GM21423 (cell line): ENCODE measurements around the gene PRR7.

Experiments used
- ATAC-seq: cut with Tn5 transposase; IDR thresholded peaks from one replicate; pipeline ENCODE4 v1.9.1; 2021; ENCODE audit warnings: mild to moderate bottlenecking, moderate library complexity; ENCODE audit not compliant: unreplicated experiment

Gene PRR7

GRCh38 chr5:177496070-177496726 is 49.6 kb downstream of the PRR7 start:
- no peak for ATAC-seq

GRCh38 chr5:177496727-177497291 is 50.2 kb downstream of the PRR7 start:
- no peak for ATAC-seq

- peak; percentile 72 for ATAC-seq
Measured at GRCh38 chr5:177497292-177498012, 50.8 kb downstream of the PRR7 start, which contains the start of gene PDLIM7. Gene PDLIM7, minus strand, starts transcription at chr5:177497604. Its CDS starts 1,092 bp downstream, at chr5:177496512.

GRCh38 chr5:177498013-177498787 is 51.6 kb downstream of the PRR7 start:
- no peak for ATAC-seq

GRCh38 chr5:177499842-177500241 is 53.2 kb downstream of the PRR7 start:
- ATAC-seq = no peak

GRCh38 chr5:177500685-177501522 is 54.3 kb downstream of the PRR7 start:
- ATAC-seq = no peak

- ATAC-seq = peak; percentile 26
Measured at GRCh38 chr5:177501874-177502678, 55.5 kb downstream of the PRR7 start.

GRCh38 chr5:177502886-177503285 is 56.3 kb downstream of the PRR7 start:
- no peak for ATAC-seq

- no peak for ATAC-seq
Measured at GRCh38 chr5:177503351-177504085, 56.9 kb downstream of the PRR7 start.

- ATAC-seq = no peak
Measured at GRCh38 chr5:177504086-177505056, 57.8 kb downstream of the PRR7 start.

GRCh38 chr5:177505075-177505474 is 58.5 kb downstream of the PRR7 start:
- no peak for ATAC-seq
